Ecto neural progenitor cell (in vitro differentiated cells): ENCODE data around the gene SYNE2.

ENCODE experiments used
- DNase-seq: peaks from one replicate; pipeline ENCODE4 v3.0.0-alpha.2; 2018; ENCODE audit warnings: low spot score

SYNE2 gene

GRCh38 chr14:64248689-64249088 lies 395.9 kb downstream of the SYNE2 start:
- no peak for DNase-seq

- no peak for DNase-seq
Measured at GRCh38 chr14:64249363-64249762, 396.6 kb downstream of the SYNE2 start.

- no peak for DNase-seq
Measured at GRCh38 chr14:64253672-64254071, 400.9 kb downstream of the SYNE2 start.

GRCh38 chr14:64255756-64256155 lies 403.0 kb downstream of the SYNE2 start:
- DNase-seq: no peak

- DNase-seq: no peak
Measured at GRCh38 chr14:64260418-64260817, 407.6 kb downstream of the SYNE2 start.

- no peak for DNase-seq
Measured at GRCh38 chr14:64265222-64265621, 412.4 kb downstream of the SYNE2 start.

- DNase-seq: no peak
Measured at GRCh38 chr14:64266239-64266638, 413.4 kb downstream of the SYNE2 start.

- no peak for DNase-seq
Measured at GRCh38 chr14:64272019-64272418, 419.2 kb downstream of the SYNE2 start.
